ENCODE results near the gene IGFBP5. TPM values are rescaled to one million over a fixed set of nuclear protein-coding genes. Genes with fewer than 3 reads are reported as not detected.
A peak's percentile ranks its signal among the peaks of the same experiment; 100 is the strongest.

IGFBP5 gene
- polyA plus RNA-seq, 1 of the 3 experiments (the other 2 are of a cell fraction): 323 TPM

- Histone ChIP-seq H3K4me3 (ENCODE audit: low read depth in 2 of 2, low read length in 1 of 2) (no peak overlapping the region), H4K20me1 (ENCODE audit: insufficient read depth) (peaks cover 4% of the 10 kb centered on the region; the same call in 1 of the 2 replicates), H3K36me3 (replicated peaks in 1 of 2; ENCODE audit: control insufficient read depth in 1 of 2, insufficient read depth in 2 of 2, low read length in 1 of 2) (peaks cover 0 to 6% of the 10 kb centered on the region in 2 experiments), H3K27ac (ENCODE audit: low read depth in 2 of 2, low read length in 1 of 2) (peak overlapping the region in 1 of 2 experiments; percentile 37; a peak in 2 of 4 replicates), H3K9me2 (no peaks in the 10 kb centered on the region), H3K4me2 (no peak overlapping the region), H3K27me3 (ENCODE audit: insufficient read depth) (no peaks in the 10 kb centered on the region), H3K4me1 (ENCODE audit: control insufficient read depth in 1 of 2, insufficient read depth in 2 of 2, low read depth in 1 of 2, low read length in 1 of 2) (peaks cover 20 to 41% of the 10 kb centered on the region in 2 experiments), H3K9ac (no peak overlapping the region), H3K9me3 (no peaks in the 10 kb centered on the region), H2AFZ (ENCODE audit: low read depth) (no peak overlapping the region), H3K79me2 (ENCODE audit: insufficient read depth) (peaks cover 72% of the 10 kb centered on the region), H3F3A (replicated peaks; ENCODE audit: insufficient read depth) (peaks cover 5% of the 10 kb centered on the region)
- ChIA-PET POLR2A (no interaction called here), CTCF (interaction anchor here (1.1 to 24.7 kb wide), 3 partner anchors 17 to 143 kb away, joined by 3 to 614 read pairs (median 32); no protein-coding TSS in a partner anchor)
- 76% methylated on average over 3 of the region's 3 CpGs for WGBS (ENCODE audit: low lambda C conversion rate)
- TF ChIP-seq JUND (IDR thresholded peaks at IDR 0.05): peak; percentile 10; the same call in 1 of the 2 replicates
- TF ChIP-seq MXI1 (IDR thresholded peaks at IDR 0.05; ENCODE audit: low read depth, low read length): no peak
- 0 out of 2 replicates have a peak, but pooled peaks have one; percentile 15 for TF ChIP-seq PBX3 (IDR thresholded peaks at IDR 0.05)
- TF ChIP-seq RCOR1 (IDR thresholded peaks at IDR 0.05; ENCODE audit: low read length): no peak
- no peak for TF ChIP-seq CTCF (IDR thresholded peaks at IDR 0.05)
- peak; percentile 56 for TF ChIP-seq FOSL2 (IDR thresholded peaks at IDR 0.05; ENCODE audit: borderline replicate concordance, low read depth)
- no peak for TF ChIP-seq USF2 (IDR thresholded peaks at IDR 0.05; ENCODE audit: borderline replicate concordance, low read depth, low read length)
- peak; percentile 22; the same call in 1 of the 2 replicates for TF ChIP-seq NFIC (IDR thresholded peaks at IDR 0.05; ENCODE audit: borderline replicate concordance)
- peak; percentile 20; the same call in 1 of the 2 replicates for TF ChIP-seq TCF12 (IDR thresholded peaks at IDR 0.05)
- TF ChIP-seq POLR2AphosphoS5 (IDR thresholded peaks at IDR 0.05; ENCODE audit: low read depth, low read length): no peak
- TF ChIP-seq EP300 (IDR thresholded peaks at IDR 0.05; ENCODE audit: borderline replicate concordance in 1 of 2, low read depth in 1 of 2, low read length in 1 of 2): no peak
- no peak for TF ChIP-seq IRF3 (IDR thresholded peaks at IDR 0.05; ENCODE audit: low read depth, low read length)
- no peak for TF ChIP-seq FOXM1 (IDR thresholded peaks at IDR 0.05; ENCODE audit: low read depth)
- TF ChIP-seq USF1 (IDR thresholded peaks at IDR 0.05; ENCODE audit: borderline replicate concordance, low read depth): no peak
- TF ChIP-seq MAX (IDR thresholded peaks at IDR 0.05; ENCODE audit: low read depth): no peak
- no peak for TF ChIP-seq NRF1 (IDR thresholded peaks at IDR 0.05; ENCODE audit: low read depth, low read length)
- DNase-seq: no peak
These were observed 47.2 kb downstream of the IGFBP5 start for GRCh38 chr2:216648105-216648504.
